Effector memory CD4-positive, alpha-beta T cell (primary cell): ENCODE measurements around the gene EEF2KMT.
"Not testable (repeated sequence)": the region's sequence is repeated elsewhere in the genome, so short reads cannot be mapped to it uniquely, and the experiment has no call there.

ENCODE experiments used
- DNase-seq, 3 donors: peaks; one replicate each; pipeline ENCODE4 v3.0.0-alpha.2; 2020
- H3K27ac ChIP-seq: 2 replicates; pipeline ENCODE4 v1.7.0; 2013; ENCODE audit warnings: mild to moderate bottlenecking, low read length, moderate library complexity; ENCODE audit not compliant: insufficient read depth, poor library complexity, severe bottlenecking
- H3K27me3 ChIP-seq: replicated peaks from 2 replicates; pipeline ENCODE4 v1.7.0; 2013; ENCODE audit warnings: mild to moderate bottlenecking, low read length; ENCODE audit not compliant: insufficient read depth, control insufficient read depth, poor library complexity, severe bottlenecking
- H3K36me3 ChIP-seq: 2 replicates; pipeline ENCODE4 v1.7.0; 2013; ENCODE audit warnings: mild to moderate bottlenecking, low read length, moderate library complexity; ENCODE audit not compliant: control insufficient read depth, insufficient read depth
- H3K4me1 ChIP-seq: 2 replicates; pipeline ENCODE4 v1.7.0; 2013; ENCODE audit warnings: low read length, mild to moderate bottlenecking; ENCODE audit not compliant: control insufficient read depth, insufficient read depth, poor library complexity, severe bottlenecking
- H3K4me3 ChIP-seq: 2 replicates; pipeline ENCODE4 v1.7.0; 2013; ENCODE audit warnings: low read length, low read depth, mild to moderate bottlenecking; ENCODE audit not compliant: insufficient read depth, poor library complexity, severe bottlenecking
- H3K9me3 ChIP-seq: 2 replicates; pipeline ENCODE4 v1.7.0; 2013; ENCODE audit warnings: mild to moderate bottlenecking, low read length, moderate library complexity; ENCODE audit not compliant: control insufficient read depth

Gene EEF2KMT

DNA sequence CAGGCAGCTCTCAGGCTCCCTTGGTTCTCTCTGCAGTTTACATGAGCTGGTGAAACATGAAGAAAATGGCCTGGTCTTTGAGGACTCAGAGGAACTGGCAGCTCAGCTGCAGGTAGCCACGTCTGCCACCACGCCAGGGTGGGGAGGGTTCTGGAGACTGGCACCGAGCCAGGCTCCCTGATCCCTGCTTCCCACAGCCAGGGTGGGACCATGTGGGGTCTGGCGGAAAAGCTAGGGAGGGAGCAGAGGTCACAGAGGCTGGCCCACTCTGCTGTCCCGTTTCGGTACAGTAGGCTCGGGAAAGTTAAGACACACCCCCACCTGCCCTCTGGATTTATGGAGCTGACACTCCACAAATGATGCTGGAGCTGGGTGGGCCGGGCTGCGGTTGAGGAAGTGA, 13.9 kb downstream of the EEF2KMT start:
- not testable (repeated sequence) for H3K9me3 ChIP-seq, H3K4me3 ChIP-seq, H3K36me3 ChIP-seq, DNase-seq, H3K27me3 ChIP-seq, H3K27ac ChIP-seq, H3K4me1 ChIP-seq

DNA sequence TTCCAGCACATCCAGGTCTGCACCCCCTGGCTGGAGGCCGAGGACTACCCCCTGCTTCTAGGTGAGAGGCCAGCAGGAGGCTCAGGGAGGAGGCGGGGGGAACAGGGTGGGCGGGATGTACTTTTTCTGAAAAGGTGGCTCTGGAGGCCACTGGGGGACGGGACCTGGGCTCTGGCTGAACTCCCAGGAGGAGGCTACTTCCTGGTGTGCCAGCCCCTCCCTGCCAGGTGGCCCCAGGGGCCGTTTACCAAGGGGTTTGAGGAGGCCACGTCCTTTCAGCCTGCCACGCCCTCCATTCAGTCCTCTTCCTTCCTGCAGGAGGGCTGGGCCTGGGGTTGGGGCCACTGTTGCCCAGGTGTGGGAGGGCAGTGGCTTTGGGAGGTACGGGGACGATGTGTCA, 16.6 kb downstream of the EEF2KMT start:
- not testable (repeated sequence) for H3K4me3 ChIP-seq, H3K27me3 ChIP-seq, H3K9me3 ChIP-seq, DNase-seq, H3K27ac ChIP-seq, H3K4me1 ChIP-seq
- peaks cover 18% of the 10 kb centered on the region for H3K36me3 ChIP-seq

DNA sequence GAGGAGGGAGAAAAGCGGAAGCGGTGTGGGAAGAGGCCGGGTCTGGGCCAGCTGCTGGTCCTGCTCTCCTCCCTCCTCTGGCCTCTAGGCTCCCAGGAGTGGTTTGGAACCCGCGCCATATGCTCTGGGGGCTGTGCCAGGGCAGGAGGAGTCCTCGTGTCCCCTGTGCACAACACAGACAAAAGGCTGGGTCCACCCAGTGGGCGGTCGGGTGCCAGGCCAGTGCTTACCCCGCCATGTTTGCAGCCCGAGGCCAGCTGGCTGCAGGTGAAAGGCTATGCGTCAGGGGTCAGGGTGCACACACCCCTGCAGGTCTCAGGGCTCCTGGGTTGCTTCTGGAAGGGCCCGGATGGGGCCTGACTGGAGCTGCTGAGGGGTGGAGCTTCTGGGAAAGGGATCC, 17.1 kb downstream of the EEF2KMT start:
- H3K36me3 ChIP-seq: peaks cover 23% of the 10 kb centered on the region
- H3K4me1 ChIP-seq, H3K4me3 ChIP-seq, H3K27me3 ChIP-seq, H3K9me3 ChIP-seq, DNase-seq, H3K27ac ChIP-seq: not testable (repeated sequence)

DNA sequence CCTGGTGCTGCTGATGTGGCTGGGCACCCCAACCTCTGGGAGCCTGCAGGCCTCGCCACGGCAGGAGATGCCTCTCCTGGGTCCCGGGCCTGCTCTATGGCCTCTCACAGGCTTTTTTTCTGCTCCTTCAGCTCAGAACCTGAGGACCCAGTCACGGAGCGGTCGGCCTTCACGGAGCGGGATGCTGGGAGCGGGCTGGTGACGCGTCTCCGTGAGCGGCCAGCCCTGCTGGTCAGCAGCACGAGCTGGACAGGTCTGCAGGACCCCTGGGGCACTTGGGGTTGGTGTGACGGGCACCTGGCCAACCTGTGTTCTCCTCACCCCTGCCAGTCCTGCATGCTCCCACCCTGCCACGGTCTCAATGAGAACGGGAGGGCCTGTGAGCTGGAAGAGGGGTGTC, 19.0 kb downstream of the EEF2KMT start:
- Histone ChIP-seq H3K36me3 (peaks cover 30% of the 10 kb centered on the region), H3K9me3 (no peaks in the 10 kb centered on the region), H3K4me1 (no peaks in the 10 kb centered on the region), H3K4me3 (no peak overlapping the region), H3K27me3 (no peaks in the 10 kb centered on the region), H3K27ac (no peak overlapping the region)
- no peak for DNase-seq

DNA sequence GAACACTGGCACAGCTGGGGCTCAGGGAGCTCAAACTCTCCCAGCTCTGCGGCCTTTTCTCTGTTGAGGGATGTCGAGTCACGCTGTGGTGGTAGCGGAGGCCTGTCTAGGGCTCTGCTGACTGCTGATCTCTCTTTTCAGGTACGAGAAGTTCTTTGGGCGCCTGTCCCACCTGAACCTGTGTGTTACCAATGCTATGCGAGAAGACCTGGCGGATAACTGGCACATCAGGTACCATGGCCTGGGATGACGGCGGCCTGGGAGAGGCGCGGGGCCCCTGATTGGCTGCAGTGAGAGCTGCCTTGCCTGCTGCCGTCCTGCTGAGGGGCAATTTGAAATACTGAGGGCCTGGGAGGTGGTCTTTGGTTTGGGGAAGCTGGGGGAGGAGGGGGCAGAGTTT, 20.3 kb downstream of the EEF2KMT start:
- peaks cover 30% of the 10 kb centered on the region for H3K36me3 ChIP-seq
- DNase-seq: no peak
- H3K27me3 ChIP-seq: no peaks in the 10 kb centered on the region
- peaks cover 5% of the 10 kb centered on the region for H3K4me1 ChIP-seq
- H3K9me3 ChIP-seq: no peaks in the 10 kb centered on the region
- H3K27ac ChIP-seq: no peak overlapping the region
- H3K4me3 ChIP-seq: no peak overlapping the region

DNA sequence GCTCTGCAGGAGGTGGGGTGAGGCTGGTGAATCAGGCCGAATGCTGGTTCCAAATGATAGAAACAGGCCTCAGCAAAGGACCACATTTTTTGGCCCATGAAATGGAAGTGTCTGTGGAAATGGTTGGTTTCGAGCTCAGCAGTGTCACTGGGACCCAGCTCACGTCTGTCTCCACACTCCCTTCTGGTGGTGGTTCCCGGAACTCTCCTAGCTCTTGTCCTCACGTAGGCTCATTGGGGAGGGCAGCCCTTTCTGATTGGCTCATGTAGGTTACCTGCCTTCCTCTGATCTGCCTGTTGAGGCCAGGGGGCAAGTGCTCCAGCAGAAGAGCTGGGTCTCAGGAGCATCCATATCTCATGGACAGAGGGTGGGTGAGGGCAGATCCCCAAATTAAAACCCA, 22.0 kb downstream of the EEF2KMT start:
- Histone ChIP-seq H3K9me3 (no peaks in the 10 kb centered on the region), H3K27me3 (no peaks in the 10 kb centered on the region), H3K27ac (no peak overlapping the region), H3K4me1 (peaks cover 11% of the 10 kb centered on the region), H3K36me3 (peaks cover 27% of the 10 kb centered on the region), H3K4me3 (no peak overlapping the region)
- no peak for DNase-seq

DNA sequence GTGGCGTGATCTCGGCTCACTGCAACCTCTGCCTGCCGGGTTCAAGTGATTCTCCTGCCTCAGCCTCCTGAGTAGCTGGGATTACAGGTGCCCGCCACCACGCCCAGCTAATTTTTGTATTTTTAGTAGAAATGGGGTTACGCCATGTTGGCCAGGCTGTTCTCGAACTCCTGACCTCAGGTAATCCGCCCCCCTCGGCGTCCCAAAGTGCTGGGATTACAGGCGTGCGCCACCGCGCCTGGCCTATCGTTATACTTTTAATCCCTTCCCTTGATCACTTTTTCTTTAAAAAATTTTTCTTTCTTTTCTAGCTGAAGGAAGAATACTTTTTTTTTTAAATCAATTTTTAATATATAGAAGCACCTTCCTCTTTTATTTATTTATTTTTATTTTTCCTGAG, 23.8 kb downstream of the EEF2KMT start:
- H3K27me3 ChIP-seq, H3K27ac ChIP-seq, DNase-seq, H3K4me3 ChIP-seq, H3K9me3 ChIP-seq: not testable (repeated sequence)
- Histone ChIP-seq H3K36me3 (peaks cover 27% of the 10 kb centered on the region), H3K4me1 (peaks cover 11% of the 10 kb centered on the region)

DNA sequence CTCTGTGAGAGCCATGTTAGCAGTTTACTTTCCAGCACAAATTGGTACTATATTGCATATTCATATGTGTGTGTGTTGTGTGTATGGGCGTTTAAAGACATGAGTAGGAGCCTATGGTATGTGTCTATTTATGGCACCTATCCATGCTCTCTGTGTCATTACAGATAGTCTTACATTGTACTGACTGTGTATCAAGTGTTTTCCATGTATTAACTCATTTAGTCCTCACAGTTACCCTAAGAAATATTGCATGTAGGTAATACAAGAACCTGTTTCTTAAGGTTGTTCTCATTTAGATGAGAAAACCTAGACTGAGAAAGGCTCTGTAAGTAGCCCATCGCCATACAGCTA, 24.3 kb downstream of the EEF2KMT start:
- H3K9me3 ChIP-seq: no peaks in the 10 kb centered on the region
- H3K4me1 ChIP-seq: peaks cover 11% of the 10 kb centered on the region
- no peaks in the 10 kb centered on the region for H3K27me3 ChIP-seq
- no peak for DNase-seq
- H3K36me3 ChIP-seq: peaks cover 27% of the 10 kb centered on the region
- no peak overlapping the region for H3K4me3 ChIP-seq
- H3K27ac ChIP-seq: no peak overlapping the region

DNA sequence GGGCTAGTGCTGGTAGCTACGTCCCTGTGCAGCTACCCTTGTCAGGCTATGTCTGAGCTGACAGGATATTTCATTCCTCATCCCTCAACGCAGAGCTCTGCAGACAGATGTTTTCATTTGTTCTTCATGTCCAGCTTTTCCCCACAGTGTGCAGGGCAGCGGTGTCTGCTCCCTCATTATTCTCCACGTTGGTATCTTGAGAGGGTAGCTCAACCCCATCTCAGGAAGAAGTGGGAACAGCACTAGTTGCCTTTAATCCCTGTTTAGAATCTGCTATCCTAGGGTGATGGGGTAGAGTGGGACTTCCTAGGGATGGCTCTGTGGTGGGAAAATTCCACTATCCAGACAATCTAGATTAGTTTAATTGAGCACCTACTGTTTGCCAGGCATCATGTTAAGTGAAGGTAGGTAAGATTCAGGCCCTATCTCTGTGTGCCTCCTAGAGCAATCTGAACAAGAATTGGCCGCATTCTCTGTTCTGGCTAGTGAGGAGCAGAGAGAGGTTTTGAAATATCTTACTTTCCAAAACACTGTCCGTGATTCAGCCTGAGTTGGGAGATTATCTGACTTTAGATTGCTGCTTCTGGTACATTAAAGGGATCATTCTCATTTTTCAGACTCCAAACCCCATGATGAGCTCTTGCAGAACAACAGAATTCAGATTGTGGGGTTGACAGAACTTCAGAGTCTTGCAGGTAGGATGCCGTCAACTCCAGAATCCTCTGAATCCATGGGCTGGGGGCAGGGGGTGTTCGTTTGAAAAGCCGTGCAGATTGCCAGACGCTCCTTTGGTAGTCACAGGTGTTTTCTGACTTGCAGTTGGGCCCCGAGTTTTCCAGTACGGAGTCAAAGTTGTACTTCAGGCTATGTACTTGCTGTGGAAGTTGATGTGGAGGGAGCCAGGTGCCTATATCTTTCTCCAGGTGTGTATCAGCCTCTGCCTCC, 25.0 kb downstream of the EEF2KMT start:
- peaks cover 11% of the 10 kb centered on the region for H3K4me1 ChIP-seq
- H3K27ac ChIP-seq: peak overlapping the region; percentile 80
- no peaks in the 10 kb centered on the region for H3K9me3 ChIP-seq
- H3K4me3 ChIP-seq: peak overlapping the region; percentile 76
- DNase-seq: no peak
- H3K27me3 ChIP-seq: no peaks in the 10 kb centered on the region
- H3K36me3 ChIP-seq: peaks cover 23% of the 10 kb centered on the region

DNA sequence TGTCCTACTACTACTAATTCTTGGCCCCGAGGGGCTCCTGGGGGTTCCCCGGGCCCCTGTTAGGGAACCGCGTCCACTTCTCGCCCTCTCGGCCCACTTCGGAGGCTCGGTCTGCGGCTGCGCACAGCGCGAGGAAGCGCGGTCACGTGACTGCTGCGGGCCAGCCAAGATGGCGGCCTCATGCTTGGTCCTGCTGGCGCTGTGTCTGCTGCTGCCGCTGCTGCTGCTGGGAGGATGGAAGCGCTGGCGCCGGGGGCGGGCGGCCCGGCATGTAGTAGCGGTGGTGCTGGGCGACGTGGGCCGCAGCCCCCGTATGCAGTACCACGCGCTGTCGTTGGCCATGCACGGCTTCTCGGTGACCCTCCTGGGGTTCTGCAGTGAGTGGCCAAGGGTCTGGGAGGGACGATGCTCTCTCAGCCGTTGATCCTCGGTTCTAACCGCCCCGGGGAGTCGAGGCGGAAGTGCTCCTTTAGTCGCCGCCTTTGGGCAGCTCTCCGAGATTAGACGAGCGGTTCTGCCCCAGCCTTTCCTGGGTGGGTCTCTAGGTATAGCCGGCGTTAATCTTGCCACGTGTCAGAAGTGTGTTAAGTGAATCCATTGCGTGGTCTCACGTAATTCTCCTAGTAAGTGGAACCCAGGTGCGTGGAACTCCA, 25.8 kb downstream of the EEF2KMT start, which contains the start of gene ALG1:
ALG1 (plus strand) TSS at position 163 of the 653 bp plus-strand sequence; CDS start at position 170, 7 bp downstream.
- peak within 1 kb of the TSS; percentile 76 for H3K4me3 ChIP-seq
- peak; percentile 74 to 85 (median 79) for DNase-seq
- H3K9me3 ChIP-seq: no peaks in the 10 kb centered on the region
- H3K27me3 ChIP-seq: no peaks in the 10 kb centered on the region
- peaks cover 19% of the 10 kb centered on the region for H3K36me3 ChIP-seq
- peak within 1 kb of the TSS; percentile 80 for H3K27ac ChIP-seq
- peaks cover 11% of the 10 kb centered on the region for H3K4me1 ChIP-seq
